GDM1 (cell line): ENCODE results near the gene ZNF716.
"Not testable (repeated sequence)": the region's sequence is repeated elsewhere in the genome, so short reads cannot be mapped to it uniquely, and the experiment has no call there.

Experiments used
- DNase-seq: peaks from one replicate; lab custom pipeline; 2025; lab: John Stamatoyannopoulos, UW

ZNF716 gene

GRCh38 chr7:57449904-57450303 lies at the start of gene ZNF716:
TSS of gene ZNF716 (plus strand) at chr7:57450177. CDS start at chr7:57450289, 112 bp downstream.
- DNase-seq, result no peak

- no peak for DNase-seq
Observed at GRCh38 chr7:57400531-57401155, 49.3 kb upstream of the ZNF716 start.

- DNase-seq, result not testable (repeated sequence)
Observed at GRCh38 chr7:57403051-57403450, 46.9 kb upstream of the ZNF716 start.

- DNase-seq, result no peak
Observed at GRCh38 chr7:57403601-57404342, 46.2 kb upstream of the ZNF716 start.

GRCh38 chr7:57404343-57404966 lies 45.5 kb upstream of the ZNF716 start:
- DNase-seq, result no peak

- no peak for DNase-seq
Observed at GRCh38 chr7:57404967-57405421, 45.0 kb upstream of the ZNF716 start.

GRCh38 chr7:57407125-57407524 lies 42.9 kb upstream of the ZNF716 start:
- no peak for DNase-seq

GRCh38 chr7:57412168-57412567 lies 37.8 kb upstream of the ZNF716 start:
- no peak for DNase-seq

GRCh38 chr7:57412618-57413017 lies 37.4 kb upstream of the ZNF716 start:
- no peak for DNase-seq

GRCh38 chr7:57413529-57414398 lies 36.2 kb upstream of the ZNF716 start:
- no peak for DNase-seq

- DNase-seq, result no peak
Observed at GRCh38 chr7:57414415-57414814, 35.6 kb upstream of the ZNF716 start.

- no peak for DNase-seq
Observed at GRCh38 chr7:57414852-57415251, 35.1 kb upstream of the ZNF716 start.

GRCh38 chr7:57415326-57415725 lies 34.7 kb upstream of the ZNF716 start:
- DNase-seq, result no peak

GRCh38 chr7:57415730-57416129 lies 34.2 kb upstream of the ZNF716 start:
- DNase-seq, result no peak

- DNase-seq, result no peak
Observed at GRCh38 chr7:57416601-57417358, 33.2 kb upstream of the ZNF716 start.

GRCh38 chr7:57417736-57418135 lies 32.2 kb upstream of the ZNF716 start:
- DNase-seq, result no peak

GRCh38 chr7:57423768-57424167 lies 26.2 kb upstream of the ZNF716 start:
- no peak for DNase-seq

GRCh38 chr7:57424515-57425238 lies 25.3 kb upstream of the ZNF716 start:
- no peak for DNase-seq

GRCh38 chr7:57425239-57425944 lies 24.6 kb upstream of the ZNF716 start:
- no peak for DNase-seq
